GM18499 (cell line): ENCODE measurements around the gene DDX60.

Experiments
- ATAC-seq: cut with Tn5 transposase; IDR thresholded peaks from one replicate; pipeline ENCODE4 v1.9.1; 2021; ENCODE audit warnings: moderate number of reproducible peaks; ENCODE audit not compliant: insufficient read depth, unreplicated experiment

Gene DDX60

DNA sequence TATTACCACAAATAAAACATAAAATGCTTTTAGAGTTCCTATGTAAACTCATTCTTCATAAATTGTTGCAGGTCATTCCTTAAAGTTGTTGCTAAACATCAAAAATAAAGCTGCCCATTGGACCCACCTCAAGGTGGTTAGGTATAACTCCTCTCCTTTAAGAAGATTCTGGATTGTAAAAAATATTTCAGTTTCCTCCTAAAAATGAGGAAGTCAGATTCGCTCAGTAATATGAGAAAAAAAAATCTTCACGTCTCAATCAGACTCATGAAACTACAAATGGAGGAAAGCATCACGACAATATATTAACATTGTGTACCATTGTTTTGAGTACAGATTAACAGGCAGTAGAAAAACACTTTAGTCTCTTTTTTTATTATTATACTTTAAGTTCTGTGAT is 105.9 kb downstream of the DDX60 start:
- ATAC-seq: no peak

DNA sequence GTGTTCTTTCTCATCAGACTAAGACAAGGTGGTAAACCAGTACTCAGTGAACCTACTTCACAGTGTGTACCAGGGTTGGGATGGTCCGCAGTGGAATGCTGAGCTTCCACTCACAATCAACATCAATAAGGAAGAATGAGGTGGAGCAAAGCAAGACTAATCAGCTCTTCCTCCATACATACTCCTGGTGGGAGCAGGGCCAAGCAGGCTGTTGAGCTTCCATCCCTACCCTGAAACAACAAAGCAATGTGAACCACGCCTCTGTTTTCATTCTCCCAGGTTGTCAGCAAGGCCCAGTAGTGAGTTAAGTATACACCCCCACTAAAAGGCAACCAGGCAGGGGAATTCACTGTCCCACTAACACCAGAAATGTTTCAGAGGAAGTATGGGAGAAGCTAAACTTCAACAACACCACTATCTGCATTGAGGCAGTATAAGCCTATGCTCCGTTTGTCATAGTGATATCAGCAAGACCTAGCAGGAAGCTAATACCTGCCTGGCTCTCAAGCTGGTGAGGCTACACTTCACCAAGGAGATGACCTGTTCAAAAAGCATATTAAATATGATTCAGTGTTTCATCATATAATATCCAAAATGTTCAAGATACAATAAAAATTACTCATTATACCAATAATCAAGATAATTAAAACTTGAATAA is 109.5 kb downstream of the DDX60 start:
- no peak for ATAC-seq

DNA sequence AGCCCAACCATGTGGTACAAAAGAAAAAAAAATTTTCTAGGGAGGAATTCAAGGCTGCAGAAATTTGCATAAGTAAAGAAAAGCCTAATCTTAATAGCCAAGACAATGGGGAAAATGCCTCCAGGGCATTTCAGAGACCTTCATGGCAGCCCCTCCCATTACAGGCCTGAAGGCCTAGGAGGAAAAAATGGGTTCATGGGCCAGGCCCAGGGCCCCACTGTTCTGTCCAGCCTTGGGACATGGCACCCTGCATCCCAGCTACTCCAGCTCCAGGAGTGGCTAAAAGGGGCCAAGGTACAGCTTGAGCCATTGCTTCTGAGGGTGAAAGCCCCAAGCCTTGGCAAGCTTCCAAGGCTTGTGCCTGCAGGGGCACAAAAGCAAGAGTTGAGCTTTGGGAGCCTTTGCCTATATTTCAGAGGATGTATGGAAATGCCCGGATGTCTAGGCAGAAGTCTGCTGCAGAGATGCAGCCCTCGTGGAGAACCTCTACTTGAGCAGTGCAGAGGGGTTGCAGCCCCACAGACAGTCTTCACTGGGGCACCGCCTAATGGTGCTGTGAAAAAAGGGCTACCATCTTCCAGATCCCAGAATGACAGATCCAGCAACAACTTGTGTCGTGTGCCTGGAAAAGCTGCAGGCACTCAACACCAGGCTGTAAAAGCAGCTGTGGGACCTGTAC is 115.2 kb downstream of the DDX60 start:
- no peak for ATAC-seq

DNA sequence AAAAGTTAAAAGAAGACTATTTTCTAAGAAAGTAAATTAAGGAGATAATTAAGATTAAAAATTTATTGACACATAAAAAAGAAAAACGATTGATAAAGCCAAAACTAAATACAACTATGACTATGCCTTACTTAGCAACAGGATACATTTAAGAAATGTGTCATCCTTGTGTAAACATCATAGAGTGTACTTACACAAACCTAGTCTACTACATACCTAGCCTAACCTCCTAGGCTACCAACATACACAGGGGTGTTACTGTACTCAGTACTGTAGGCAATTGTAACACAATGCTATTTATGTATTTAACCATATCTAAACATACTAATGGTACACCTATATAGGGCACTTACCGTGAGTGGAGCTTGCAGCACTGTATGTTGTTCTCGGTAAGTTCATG is 117.9 kb downstream of the DDX60 start:
- ATAC-seq: no peak

DNA sequence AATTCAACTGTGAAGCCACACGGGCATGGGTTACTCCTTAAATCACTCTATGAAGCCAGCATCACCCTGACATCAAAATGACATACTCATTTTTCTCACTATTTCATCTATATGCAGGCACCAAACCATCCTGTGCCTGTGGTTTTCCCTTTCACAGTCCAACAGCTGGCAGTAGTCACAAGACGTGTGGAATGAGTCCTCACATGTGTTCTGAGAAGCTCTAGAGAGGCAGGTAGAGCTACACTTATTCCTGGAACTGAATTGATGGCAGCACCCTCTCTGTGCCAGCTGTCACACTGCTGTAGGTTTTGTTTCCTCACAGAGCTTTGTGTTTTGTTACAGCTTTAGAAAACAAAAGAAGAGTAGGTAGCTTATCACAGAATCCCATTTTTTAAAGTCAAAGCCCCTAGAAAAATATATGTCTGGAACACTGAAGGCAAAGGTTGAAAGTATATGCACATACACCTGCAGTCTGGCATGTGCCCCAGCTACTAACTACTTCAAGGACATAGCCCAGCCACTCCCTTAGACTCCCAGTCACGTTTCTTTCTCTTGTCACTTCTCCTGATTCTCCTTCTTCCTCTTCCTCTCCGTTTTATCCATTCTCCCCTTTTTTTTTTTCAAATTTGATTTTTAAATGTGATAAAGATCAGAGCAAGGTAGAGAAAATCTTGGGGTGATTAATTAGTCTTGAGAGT is 119.1 kb downstream of the DDX60 start:
- no peak for ATAC-seq

GRCh38 chr4:168197926-168198325 is 120.6 kb downstream of the DDX60 start:
- ATAC-seq: no peak

GRCh38 chr4:168188754-168189153 is 129.8 kb downstream of the DDX60 start:
- peak; percentile 49 for ATAC-seq

GRCh38 chr4:168183717-168184571 is 134.6 kb downstream of the DDX60 start:
- ATAC-seq: no peak

DNA sequence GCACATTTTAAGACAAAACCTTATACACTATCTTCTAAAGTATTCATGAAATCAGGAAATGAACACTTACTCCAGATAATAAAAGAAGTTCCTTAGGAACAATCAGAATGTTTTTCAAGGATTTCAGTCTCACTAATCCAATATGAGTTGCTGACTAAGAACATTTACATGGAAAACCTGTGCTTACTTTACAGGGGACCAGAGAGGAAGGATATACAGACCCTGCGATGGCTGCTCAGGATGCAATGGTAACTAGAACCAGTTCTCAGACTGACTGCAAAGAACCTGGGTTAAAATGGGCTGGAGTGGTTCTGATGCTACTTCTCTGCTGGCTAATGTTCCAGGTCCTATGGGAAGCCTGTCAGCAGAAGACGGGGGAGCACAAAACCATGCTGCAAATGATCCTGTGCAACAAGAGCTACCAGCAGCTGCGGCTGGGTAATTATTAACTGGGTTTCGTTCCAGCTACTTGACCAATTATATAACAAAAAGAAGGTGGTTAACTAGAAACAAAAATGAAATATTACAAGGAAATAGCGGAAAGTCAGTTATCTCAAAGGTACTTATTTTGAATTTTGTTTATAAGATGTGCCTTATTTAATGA is 140.9 kb downstream of the DDX60 start:
- ATAC-seq: no peak

GRCh38 chr4:168174308-168174707 is 144.2 kb downstream of the DDX60 start:
- ATAC-seq: no peak

GRCh38 chr4:168167714-168168284 is 150.8 kb downstream of the DDX60 start:
- no peak for ATAC-seq
